Natural killer cell (primary cell): ENCODE data around the gene DRC7. TPM values are rescaled to one million over a fixed set of nuclear protein-coding genes. Genes with fewer than 3 reads are reported as not detected.

Experiments
- ATAC-seq, 3 donors: fragments of 150-1000 bp in 2 of 3; fragments of 200-7000 bp in 1 of 3; cut with Tn5 transposase; 1 replicate in 1 of 3; 2 replicates in 2 of 3; pipeline ENCODE4 v1.10.0; 2021; ENCODE audit warnings: mild to moderate bottlenecking in 2 of 3, moderate library complexity in 2 of 3
- DNase-seq, 2 donors: peaks; one replicate each; pipeline versions ENCODE4 v3.0.0 to v3.0.0-alpha.2; 2013 to 2021; ENCODE audit warnings: mixed read lengths in 1 of 2
- H3K27ac ChIP-seq: one replicate; pipeline ENCODE4 v1.5.1; 2013; ENCODE audit warnings: mild to moderate bottlenecking, low read length
- H3K27me3 ChIP-seq: one replicate; pipeline ENCODE4 v1.6.1; 2013; ENCODE audit warnings: low read length; ENCODE audit not compliant: control insufficient read depth, insufficient read depth
- H3K36me3 ChIP-seq: one replicate; pipeline ENCODE4 v1.6.1; 2013; ENCODE audit warnings: low read length; ENCODE audit not compliant: control insufficient read depth, insufficient read depth
- H3K4me1 ChIP-seq: one replicate; pipeline ENCODE4 v1.6.1; 2013; ENCODE audit warnings: low read length; ENCODE audit not compliant: control insufficient read depth, insufficient read depth
- H3K4me3 ChIP-seq: one replicate; pipeline ENCODE4 v1.5.1; 2013; ENCODE audit warnings: low read length
- H3K9me3 ChIP-seq: one replicate; pipeline ENCODE4 v1.6.1; 2013; ENCODE audit warnings: low read length; ENCODE audit not compliant: control insufficient read depth, insufficient read depth
- H3K27ac Mint-ChIP-seq, 2 donors: one replicate each; pipeline ENCODE4 v1.8.0; 2022; ENCODE audit warnings: mild to moderate bottlenecking in 2 of 2, mixed read lengths in 2 of 2, moderate library complexity in 1 of 2
- H3K27me3 Mint-ChIP-seq, 2 donors: one replicate each; pipeline ENCODE4 v1.8.0; 2022; ENCODE audit warnings: low read depth in 2 of 2, mixed read lengths in 2 of 2
- H3K36me3 Mint-ChIP-seq: one replicate; pipeline ENCODE4 v1.8.0; 2022; ENCODE audit warnings: mixed read lengths
- H3K4me1 Mint-ChIP-seq, 2 donors: one replicate each; pipeline ENCODE4 v1.8.0; 2022; ENCODE audit warnings: mixed read lengths in 2 of 2
- H3K4me3 Mint-ChIP-seq: one replicate; pipeline ENCODE4 v1.8.0; 2022; ENCODE audit warnings: mild to moderate bottlenecking, moderate library complexity, mixed read lengths
- H3K9me3 Mint-ChIP-seq, 2 donors: one replicate each; pipeline ENCODE4 v1.8.0; 2022; ENCODE audit warnings: mixed read lengths in 2 of 2
- WGBS: methylation state at CpG from one replicate; pipeline ENCODE4 v1.1.7; 2013; ENCODE audit warnings: missing lambda C conversion rate; ENCODE audit not compliant: insufficient coverage; 5-methylcytosine and 5-hydroxymethylcytosine counted together
- intact Hi-C: fragments of 100-400 bp; cut with micrococcal nuclease; formaldehyde crosslinking; loops from one replicate; pipeline ENCODE4 v1.14.2; 2022
- total RNA-seq, 4 donors: library from RNA; stranded (reverse); fragments of 120-200 nt in 1 of 4; gene quantifications; one replicate each; pipeline versions ENCODE4 v1.2.3 to v1.2.4, GENCODE V29; 2013 to 2022
- TF ChIP-seq, protein P1 (sequence below): fragments of 200-600 bp; IDR thresholded peaks from one replicate; pipeline ENCODE4 v1.8.0; 2022; ENCODE audit warnings: antibody characterized with exemption

DRC7 gene
- total RNA-seq, 3 donors from 2014 or later (not counting 1 experiment from before 2014, with no cell fraction given) = 0.33 TPM; not detected in 2

DNA sequence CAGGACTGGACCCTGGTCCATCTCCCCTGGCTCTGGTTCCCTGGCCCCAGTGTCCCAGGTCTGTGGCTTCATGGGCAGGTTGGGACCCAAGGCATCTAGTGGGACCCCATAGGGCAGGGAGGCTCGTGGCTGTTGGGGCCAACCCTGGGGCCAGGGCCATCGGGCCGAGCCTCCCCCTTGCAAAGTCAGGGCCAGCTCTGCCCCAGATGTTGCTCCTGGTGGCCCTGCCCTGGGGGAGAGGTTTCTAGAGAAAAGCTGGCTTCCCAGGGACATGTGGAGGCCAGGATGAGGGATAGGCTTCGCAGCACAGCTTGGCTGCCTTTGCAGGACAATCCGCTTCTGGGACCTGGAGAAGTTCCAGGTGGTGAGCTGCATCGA is 57.6 kb downstream of the DRC7 start:
- no peaks in the 10 kb centered on the region for H3K36me3 Mint-ChIP-seq
- H3K4me1 ChIP-seq = peaks cover 36% of the 10 kb centered on the region
- no peaks in the 10 kb centered on the region for H3K9me3 ChIP-seq
- ATAC-seq (no peak), DNase-seq (no peak)
- H3K4me1 Mint-ChIP-seq = peaks cover 19 to 33% of the 10 kb centered on the region in 2 donors
- H3K4me3 Mint-ChIP-seq = peak overlapping the region; percentile 53
- no peaks in the 10 kb centered on the region for H3K27me3 ChIP-seq
- intact Hi-C loops = no loop called here
- WGBS = 95% methylated on average over 6 of the region's 6 CpGs
- H3K9me3 Mint-ChIP-seq = no peaks in the 10 kb centered on the region
- H3K27me3 Mint-ChIP-seq = no peaks in the 10 kb centered on the region
- peaks cover 19% of the 10 kb centered on the region for H3K36me3 ChIP-seq
- TF ChIP-seq, protein P1, sequence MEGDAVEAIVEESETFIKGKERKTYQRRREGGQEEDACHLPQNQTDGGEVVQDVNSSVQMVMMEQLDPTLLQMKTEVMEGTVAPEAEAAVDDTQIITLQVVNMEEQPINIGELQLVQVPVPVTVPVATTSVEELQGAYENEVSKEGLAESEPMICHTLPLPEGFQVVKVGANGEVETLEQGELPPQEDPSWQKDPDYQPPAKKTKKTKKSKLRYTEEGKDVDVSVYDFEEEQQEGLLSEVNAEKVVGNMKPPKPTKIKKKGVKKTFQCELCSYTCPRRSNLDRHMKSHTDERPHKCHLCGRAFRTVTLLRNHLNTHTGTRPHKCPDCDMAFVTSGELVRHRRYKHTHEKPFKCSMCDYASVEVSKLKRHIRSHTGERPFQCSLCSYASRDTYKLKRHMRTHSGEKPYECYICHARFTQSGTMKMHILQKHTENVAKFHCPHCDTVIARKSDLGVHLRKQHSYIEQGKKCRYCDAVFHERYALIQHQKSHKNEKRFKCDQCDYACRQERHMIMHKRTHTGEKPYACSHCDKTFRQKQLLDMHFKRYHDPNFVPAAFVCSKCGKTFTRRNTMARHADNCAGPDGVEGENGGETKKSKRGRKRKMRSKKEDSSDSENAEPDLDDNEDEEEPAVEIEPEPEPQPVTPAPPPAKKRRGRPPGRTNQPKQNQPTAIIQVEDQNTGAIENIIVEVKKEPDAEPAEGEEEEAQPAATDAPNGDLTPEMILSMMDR = no peak
- H3K4me3 ChIP-seq = no peak overlapping the region
- H3K27ac Mint-ChIP-seq = no peak overlapping the region
- no peak overlapping the region for H3K27ac ChIP-seq

GRCh38 chr16:57752581-57753447 is 58.2 kb downstream of the DRC7 start:
- no peaks in the 10 kb centered on the region for H3K27me3 ChIP-seq
- no peak overlapping the region for H3K27ac ChIP-seq
- DNase-seq (no peak), ATAC-seq (no peak)
- peaks cover 19% of the 10 kb centered on the region for H3K36me3 ChIP-seq
- Mint-ChIP-seq H3K4me3 (no peak overlapping the region), H3K4me1 (peaks cover 19 to 33% of the 10 kb centered on the region in 2 donors), H3K27ac (no peak overlapping the region), H3K9me3 (no peaks in the 10 kb centered on the region), H3K36me3 (no peaks in the 10 kb centered on the region), H3K27me3 (no peaks in the 10 kb centered on the region)
- no peak overlapping the region for H3K4me3 ChIP-seq
- no peaks in the 10 kb centered on the region for H3K9me3 ChIP-seq
- TF ChIP-seq, protein P1 = no peak
- intact Hi-C loops = no loop called here
- WGBS = 94% methylated on average over 44 of the region's 44 CpGs
- H3K4me1 ChIP-seq = peaks cover 42% of the 10 kb centered on the region

DNA sequence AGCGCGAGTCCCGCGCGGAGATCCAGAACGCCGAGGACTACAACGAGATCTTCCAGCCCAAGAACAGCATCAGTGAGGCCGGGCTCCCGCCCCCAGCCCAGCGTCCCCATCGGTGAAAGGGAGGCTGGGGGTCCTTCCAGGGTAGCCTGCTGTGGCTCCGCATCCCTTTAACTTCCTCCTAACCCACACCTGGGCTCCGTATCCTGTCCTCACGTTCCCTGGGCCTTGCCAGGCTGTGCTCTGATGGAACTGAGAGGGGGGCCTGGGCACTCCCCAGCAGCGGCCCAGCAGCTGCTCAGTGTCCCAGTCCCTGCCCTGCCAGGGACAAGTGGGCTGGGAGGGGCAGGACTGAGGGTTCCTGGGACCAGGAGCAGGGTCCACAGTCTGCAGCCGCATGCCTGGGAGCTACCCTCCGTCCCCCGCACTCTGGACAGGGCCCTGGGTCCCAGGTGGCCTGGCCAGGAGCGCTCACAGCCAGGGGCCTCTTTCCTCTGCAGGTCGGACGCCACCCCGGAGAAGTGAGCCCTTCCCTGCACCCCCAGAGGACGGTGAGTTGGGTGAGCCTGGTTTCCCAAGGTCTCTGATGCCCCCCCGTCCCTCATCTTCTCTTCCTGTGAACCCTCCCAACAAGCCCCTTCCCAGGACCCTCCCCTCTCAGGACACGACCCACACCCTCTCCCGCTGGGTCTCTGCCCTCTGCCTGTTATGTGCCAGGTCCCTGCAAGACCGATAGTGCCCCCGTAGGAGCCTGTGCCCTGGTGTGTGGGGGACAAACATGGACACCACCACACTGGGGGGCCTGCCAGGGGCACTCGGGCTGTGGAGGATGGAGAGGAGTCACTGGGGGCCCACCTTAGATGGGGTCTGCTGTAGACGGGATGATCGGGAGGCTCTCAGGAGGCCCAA is 59.1 kb downstream of the DRC7 start:
- Mint-ChIP-seq H3K27ac (no peak overlapping the region), H3K27me3 (no peaks in the 10 kb centered on the region), H3K4me3 (no peak overlapping the region), H3K36me3 (no peaks in the 10 kb centered on the region), H3K9me3 (no peaks in the 10 kb centered on the region), H3K4me1 (peaks cover 21 to 33% of the 10 kb centered on the region in 2 donors)
- 92% methylated on average over 32 of the region's 32 CpGs for WGBS
- Histone ChIP-seq H3K27ac (no peak overlapping the region), H3K36me3 (peaks cover 19% of the 10 kb centered on the region), H3K4me3 (no peak overlapping the region), H3K4me1 (peaks cover 50% of the 10 kb centered on the region), H3K27me3 (no peaks in the 10 kb centered on the region), H3K9me3 (no peaks in the 10 kb centered on the region)
- intact Hi-C loops = no loop called here
- ATAC-seq (no peak), DNase-seq (no peak)
- TF ChIP-seq, protein P1 = no peak
